Gastrocnemius medialis (tissue), 4 donors: Measurements from ENCODE around the gene FUCA2.

Experiments used
- POLR2A ChIP-seq, 2 donors: fragments of 450-650 bp; IDR thresholded peaks; one replicate each; pipeline ENCODE4 v1.6.1; 2017; ENCODE audit warnings: antibody characterized with exemption in 2 of 2, mild to moderate bottlenecking in 2 of 2, moderate library complexity in 2 of 2
- TF ChIP-seq, protein P1 (sequence below), 5 experiments: fragments of 450-650 bp in 3 of 5; fragments of 200-600 bp in 2 of 5; sonication (generic) in 2 of 5; IDR thresholded peaks in 4 of 5; conservative IDR thresholded peaks in 1 of 5; 1 replicate in 4 of 5; 2 replicates in 1 of 5; pipeline ENCODE4 v1.5.1; 2016 to 2019; ENCODE audit warnings: antibody characterized with exemption in 5 of 5, mild to moderate bottlenecking in 3 of 5, moderate library complexity in 3 of 5

DNA sequence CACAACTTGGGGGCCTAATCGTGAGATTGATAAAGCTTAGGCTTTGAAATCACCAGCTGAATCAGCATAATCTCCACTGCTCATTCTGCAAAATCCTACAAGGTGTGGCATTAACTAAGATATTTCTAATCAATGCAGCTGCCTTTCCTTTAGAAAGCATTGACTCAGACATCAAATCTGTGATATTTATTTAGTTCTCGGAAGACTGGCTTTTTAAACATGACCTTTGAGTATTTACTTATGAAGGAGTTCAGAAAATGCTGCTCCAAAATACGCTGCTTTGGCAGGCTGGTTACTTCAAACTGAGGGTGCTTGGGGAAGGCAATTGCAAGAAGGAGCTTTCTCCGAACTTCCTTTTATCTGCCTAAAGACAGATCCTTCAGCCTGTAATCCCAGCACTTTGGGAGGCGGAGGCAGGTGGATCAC lies 23.7 kb upstream of the FUCA2 start:
- TF ChIP-seq POLR2A (IDR thresholded peaks at IDR 0.05), result no peak
- TF ChIP-seq, protein P1, sequence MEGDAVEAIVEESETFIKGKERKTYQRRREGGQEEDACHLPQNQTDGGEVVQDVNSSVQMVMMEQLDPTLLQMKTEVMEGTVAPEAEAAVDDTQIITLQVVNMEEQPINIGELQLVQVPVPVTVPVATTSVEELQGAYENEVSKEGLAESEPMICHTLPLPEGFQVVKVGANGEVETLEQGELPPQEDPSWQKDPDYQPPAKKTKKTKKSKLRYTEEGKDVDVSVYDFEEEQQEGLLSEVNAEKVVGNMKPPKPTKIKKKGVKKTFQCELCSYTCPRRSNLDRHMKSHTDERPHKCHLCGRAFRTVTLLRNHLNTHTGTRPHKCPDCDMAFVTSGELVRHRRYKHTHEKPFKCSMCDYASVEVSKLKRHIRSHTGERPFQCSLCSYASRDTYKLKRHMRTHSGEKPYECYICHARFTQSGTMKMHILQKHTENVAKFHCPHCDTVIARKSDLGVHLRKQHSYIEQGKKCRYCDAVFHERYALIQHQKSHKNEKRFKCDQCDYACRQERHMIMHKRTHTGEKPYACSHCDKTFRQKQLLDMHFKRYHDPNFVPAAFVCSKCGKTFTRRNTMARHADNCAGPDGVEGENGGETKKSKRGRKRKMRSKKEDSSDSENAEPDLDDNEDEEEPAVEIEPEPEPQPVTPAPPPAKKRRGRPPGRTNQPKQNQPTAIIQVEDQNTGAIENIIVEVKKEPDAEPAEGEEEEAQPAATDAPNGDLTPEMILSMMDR (IDR thresholded peaks at IDR 0.05 in 4 of 5, conservative IDR thresholded peaks at IDR 0.05 in 1 of 5), result no peak
